Right lobe of liver (tissue), 6 donors: Measurements from ENCODE around the gene IRGC. TPM values are rescaled to one million over a fixed set of nuclear protein-coding genes. Genes with fewer than 3 reads are reported as not detected.

Source experiments
- ATAC-seq, 4 donors: fragments of 200-7000 bp; cut with Tn5 transposase; one replicate each; pipeline ENCODE4 v1.9.1; 2020; ENCODE audit warnings: mild to moderate bottlenecking in 4 of 4, moderate library complexity in 4 of 4
- DNase-seq, 3 donors: peaks; one replicate each; pipeline ENCODE4 v3.0.0-alpha.2; 2020
- H3K27ac ChIP-seq, 3 donors: fragments of 200-600 bp; one replicate each; pipeline ENCODE4 v1.8.0; 2022
- H3K27me3 ChIP-seq, 2 donors: fragments of 200-600 bp; one replicate each; pipeline ENCODE4 v1.8.0; 2022
- H3K36me3 ChIP-seq, 4 donors: fragments of 200-600 bp; sonication (generic) in 1 of 4; one replicate each; pipeline versions ENCODE4 v1.5.1 to v1.8.0; 2017 to 2022; ENCODE audit warnings: control low read depth in 1 of 4
- H3K4me1 ChIP-seq, 4 donors: fragments of 200-600 bp; sonication (generic) in 1 of 4; one replicate each; pipeline versions ENCODE4 v1.5.1 to v1.8.0; 2017 to 2022; ENCODE audit warnings: control low read depth in 1 of 4
- H3K4me3 ChIP-seq, 3 donors: fragments of 200-600 bp; one replicate each; pipeline ENCODE4 v1.8.0; 2022
- H3K9me3 ChIP-seq, 4 donors: fragments of 200-600 bp; sonication (generic) in 1 of 4; one replicate each; pipeline versions ENCODE4 v1.5.1 to v1.8.0; 2017 to 2022; ENCODE audit warnings: control low read depth in 1 of 4
- CTCF ChIP-seq, 4 donors: fragments of 200-600 bp in 3 of 4; fragments of 450-650 bp in 1 of 4; IDR thresholded peaks; one replicate each; pipeline versions ENCODE4 v1.5.1 to v1.8.0; 2016 to 2022; ENCODE audit warnings: antibody characterized with exemption in 4 of 4, mild to moderate bottlenecking in 2 of 4
- POLR2A ChIP-seq: fragments of 450-650 bp; IDR thresholded peaks from one replicate; pipeline ENCODE4 v1.6.1; 2017; ENCODE audit warnings: antibody characterized with exemption, mild to moderate bottlenecking
- WGBS: methylation state at CpG from one replicate; pipeline ENCODE4 v1.1.6; 2018; ENCODE audit warnings: low coverage, low lambda C conversion rate; ENCODE audit not compliant: insufficient coverage; ENCODE audit errors: missing lambda C conversion rate; 5-methylcytosine and 5-hydroxymethylcytosine counted together
- intact Hi-C, 2 donors: fragments of 100-400 bp; cut with DNase I; formaldehyde crosslinking; loops; one replicate each; pipeline versions ENCODE4 v1.11.2 to v1.14.1; 2022
- total RNA-seq, 6 experiments: library from RNA; depleted of rRNA in 2 of 6; stranded (reverse); fragments of >200 nt in 2 of 6; fragmentation: NEBNext Ultra II Directional in 3 of 6; extraction: Animal tissue kit (Norgen Biotek cat#: 25700) in 3 of 6; gene quantifications; one replicate each; pipeline versions ENCODE4 v1.1.0 to v1.2.4, GENCODE V29; 2016 to 2023
- donor health status: DM: no; HTN: yes; CAD: no.
- donor health status: DM: no; HTN: no; CAD: no.
- donor health status: DM: no; HTN: no; CAD: no.
- donor health status: DM: no; HTN: yes; CAD: no.
- donor health status: DM: no; HTN: yes; CAD: no.

The IRGC gene
- total RNA-seq, 6 experiments from 2014 or later = not detected

DNA sequence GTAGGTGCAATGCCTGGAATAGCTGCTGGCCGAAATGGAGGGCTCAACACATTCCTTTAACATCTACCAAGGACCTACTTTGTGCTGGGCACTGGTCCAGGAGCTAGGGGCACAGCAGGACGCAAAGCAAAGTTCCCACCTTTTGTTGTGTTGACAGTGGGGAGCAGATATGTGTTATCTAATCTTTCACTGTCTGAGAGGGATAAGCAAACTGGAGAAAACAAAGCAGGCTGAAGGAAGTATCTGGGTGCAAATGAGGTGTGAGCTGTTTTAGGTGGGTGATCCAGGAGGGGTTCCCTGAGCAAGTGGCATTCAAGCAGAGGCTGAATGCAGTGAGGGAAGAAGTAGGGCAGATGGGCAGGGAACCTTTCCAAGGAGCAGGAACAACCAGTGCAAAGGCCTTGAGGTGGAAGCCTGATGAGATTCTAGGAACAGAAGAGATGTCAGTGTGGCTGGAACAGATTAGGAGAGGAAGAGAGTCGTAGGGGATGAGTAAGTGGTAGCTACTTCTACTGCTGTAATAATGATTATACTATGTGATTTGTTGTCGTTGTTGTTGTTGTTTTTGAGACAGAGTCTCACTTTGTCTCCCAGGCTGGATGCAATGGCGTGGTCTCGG, 43.7 kb upstream of the IRGC start:
- no peak for ATAC-seq
- Histone ChIP-seq H3K27me3 (no peaks in the 10 kb centered on the region), H3K4me1 (peaks cover 0 to 7% (median 0%) of the 10 kb centered on the region in 4 donors), H3K36me3 (no peaks in the 10 kb centered on the region), H3K9me3 (no peaks in the 10 kb centered on the region), H3K27ac (no peak overlapping the region), H3K4me3 (no peak overlapping the region)
- no peak for DNase-seq
- WGBS = 33% methylated on average over 5 of the region's 6 CpGs
- intact Hi-C loops = no loop called here
- TF ChIP-seq POLR2A = no peak
- TF ChIP-seq CTCF (IDR thresholded peaks at IDR 0.05) = no peak

DNA sequence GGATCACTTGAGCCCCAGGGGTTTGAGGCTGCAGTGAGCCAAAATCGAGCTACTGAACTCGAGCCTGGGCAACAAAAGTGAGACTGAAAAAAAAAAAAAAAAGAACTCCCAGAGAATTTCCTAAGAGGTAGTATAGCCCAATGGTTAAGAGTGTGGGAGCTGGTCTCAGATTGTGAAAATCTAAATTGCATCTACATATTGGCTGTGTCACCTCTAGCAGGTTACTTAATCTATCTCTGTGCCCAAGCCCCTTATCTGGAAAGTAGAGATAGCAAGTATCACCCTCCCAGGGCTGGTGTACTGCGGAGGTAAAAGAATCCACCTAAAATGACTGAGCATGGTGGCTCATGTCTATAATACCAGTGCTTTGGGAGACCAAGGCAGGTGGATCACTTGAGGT, 42.2 kb upstream of the IRGC start:
- 34% methylated on average over 2 of the region's 3 CpGs for WGBS
- H3K9me3 ChIP-seq = no peaks in the 10 kb centered on the region
- ATAC-seq (no peak), DNase-seq (no peak)
- intact Hi-C loops = no loop called here
- peaks cover 0 to 3% (median 0%) of the 10 kb centered on the region in 4 donors for H3K4me1 ChIP-seq
- H3K4me3 ChIP-seq = no peak overlapping the region
- TF ChIP-seq CTCF (IDR thresholded peaks at IDR 0.05) (no peak), POLR2A (no peak)
- H3K27me3 ChIP-seq = no peaks in the 10 kb centered on the region
- H3K36me3 ChIP-seq = no peaks in the 10 kb centered on the region
- no peak overlapping the region for H3K27ac ChIP-seq

DNA sequence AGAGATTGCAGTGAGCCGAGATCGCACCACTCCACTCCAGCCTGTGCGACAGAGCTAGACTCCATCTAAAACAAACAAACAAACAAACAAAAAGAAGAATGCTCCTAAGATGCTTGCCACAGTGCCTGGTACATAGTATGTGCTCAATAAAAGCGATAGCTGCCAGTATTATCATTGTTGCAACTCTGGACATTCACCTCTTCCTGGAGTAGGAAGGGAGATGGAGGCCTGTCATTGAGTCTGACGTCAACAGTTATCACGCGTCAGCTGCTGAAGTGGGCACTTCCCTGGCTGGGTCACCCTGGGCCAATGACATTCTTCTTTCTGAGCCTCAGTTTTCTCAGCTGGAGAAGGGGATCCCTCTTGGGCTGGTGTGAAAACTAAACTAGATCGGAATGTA, 41.7 kb upstream of the IRGC start:
- intact Hi-C loops = no loop called here
- H3K4me1 ChIP-seq = peaks cover 0 to 3% (median 0%) of the 10 kb centered on the region in 4 donors

GRCh38 chr19:43674596-43674995, 41.3 kb upstream of the IRGC start:
- H3K27me3 ChIP-seq = no peaks in the 10 kb centered on the region
- no peaks in the 10 kb centered on the region for H3K36me3 ChIP-seq
- DNase-seq (peak in 1 of 3 donors; percentile 51), ATAC-seq (peak; percentile 27 to 55 (median 36))
- intact Hi-C loops = no loop called here
- H3K27ac ChIP-seq = peak overlapping the region in 2 of 3 donors; percentile 34 to 62
- H3K4me1 ChIP-seq = peaks cover 0 to 3% (median 0%) of the 10 kb centered on the region in 4 donors
- TF ChIP-seq CTCF (IDR thresholded peaks at IDR 0.05) = no peak
- H3K4me3 ChIP-seq = no peak overlapping the region
- WGBS = 57% methylated on average over 3 of the region's 3 CpGs
- H3K9me3 ChIP-seq = no peaks in the 10 kb centered on the region

More for the DNA sequence above, 41.7 kb upstream of the IRGC start:
- TF ChIP-seq CTCF (IDR thresholded peaks at IDR 0.05) = no peak
- no peak for TF ChIP-seq POLR2A
- DNase-seq = no peak
- Histone ChIP-seq H3K27me3 (no peaks in the 10 kb centered on the region), H3K4me3 (no peak overlapping the region), H3K9me3 (no peaks in the 10 kb centered on the region), H3K36me3 (no peaks in the 10 kb centered on the region), H3K27ac (peak overlapping the region in 2 of 3 donors; percentile 34 to 62)
- 53% methylated on average over 5 of the region's 8 CpGs for WGBS
- peak; percentile 29 to 54 (median 36) for ATAC-seq
